H1 (cell line): ENCODE data around the gene FRMD5. TPM values are rescaled to one million over a fixed set of nuclear protein-coding genes. Genes with fewer than 3 reads are reported as not detected.

ENCODE experiments used
- CTCF ChIA-PET: fragments of 300-600 bp; sonication (Branson Sonifier 250); formaldehyde crosslinking; loops from one replicate; lab custom pipeline; 2021; ENCODE audit not compliant: partially characterized antibody; lab: Charles Lee
- POLR2A ChIA-PET: fragments of 300-600 bp; sonication (Branson Sonifier 250); formaldehyde crosslinking; loops from one replicate; lab custom pipeline; 2021; ENCODE audit warnings: inconsistent platforms; ENCODE audit not compliant: partially characterized antibody; lab: Charles Lee
- DNase-seq, 2 experiments: peaks; one replicate each; pipeline versions ENCODE4 v3.0.0 to v3.0.0-alpha.2; 2010 to 2022; ENCODE audit warnings: low spot score in 2 of 2, low read depth in 1 of 2, mixed read lengths in 1 of 2
- FAIRE-seq: peaks from 2 replicates; lab custom pipeline; 2011; peaks lifted over from hg19 to GRCh38; lab: Jason Lieb, UNC
- H2AFZ ChIP-seq: 2 replicates; pipeline ENCODE4 v1.8.1; 2012; ENCODE audit warnings: low read length, inconsistent platforms
- H2AK5ac ChIP-seq: 2 replicates; pipeline ENCODE4 v1.6.1; 2013; ENCODE audit warnings: low read depth, low read length
- H2BK120ac ChIP-seq: replicated peaks from 2 replicates; pipeline ENCODE3; 2013; ENCODE audit warnings: low read depth, low read length, inconsistent platforms
- H2BK12ac ChIP-seq: 2 replicates; pipeline ENCODE4 v1.6.1; 2013; ENCODE audit warnings: low read depth, low read length
- H2BK15ac ChIP-seq: 2 replicates; pipeline ENCODE4 v1.6.1; 2013; ENCODE audit warnings: low read length
- H2BK20ac ChIP-seq: 2 replicates; pipeline ENCODE4 v1.6.1; 2013; ENCODE audit warnings: low read length
- H2BK5ac ChIP-seq: 2 replicates; pipeline ENCODE4 v1.6.1; 2013; ENCODE audit warnings: low read depth, low read length
- H3K14ac ChIP-seq: 2 replicates; pipeline ENCODE4 v1.6.1; 2013; ENCODE audit warnings: inconsistent platforms; ENCODE audit not compliant: insufficient read length
- H3K18ac ChIP-seq: 2 replicates; pipeline ENCODE4 v1.6.1; 2013; ENCODE audit warnings: low read length; ENCODE audit errors: extremely low read depth
- H3K23ac ChIP-seq: 2 replicates; pipeline ENCODE4 v1.6.1; 2013; ENCODE audit warnings: inconsistent platforms; ENCODE audit not compliant: insufficient read length
- H3K23me2 ChIP-seq: 2 replicates; pipeline ENCODE4 v1.6.1; 2013; ENCODE audit warnings: low read depth, low read length
- H3K27ac ChIP-seq: 2 replicates; pipeline ENCODE4 v1.6.1; 2011; ENCODE audit warnings: low read depth, low read length, inconsistent platforms
- H3K27me3 ChIP-seq, 4 experiments: replicated peaks in 1 of 4; 1 replicate in 1 of 4; 2 replicates in 3 of 4; pipeline versions ENCODE4 v1.6.1 to v1.8.1; 2011 to 2013; ENCODE audit warnings: low read length in 3 of 4, mild to moderate bottlenecking in 3 of 4, inconsistent platforms in 2 of 4, mixed read lengths in 2 of 4, moderate library complexity in 1 of 4; ENCODE audit not compliant: control insufficient read depth in 3 of 4, insufficient read depth in 3 of 4; ENCODE audit errors: extremely low read depth in 1 of 4
- H3K36me3 ChIP-seq, 4 experiments: 2 replicates each; pipeline versions ENCODE4 v1.6.1 to v1.8.1; 2011 to 2013; ENCODE audit warnings: mild to moderate bottlenecking in 4 of 4, low read length in 3 of 4, moderate library complexity in 2 of 4, control low read depth in 1 of 4, inconsistent platforms in 1 of 4; ENCODE audit not compliant: insufficient read depth in 4 of 4, control insufficient read depth in 2 of 4
- H3K4ac ChIP-seq: replicated peaks from 2 replicates; pipeline ENCODE3; 2013; ENCODE audit warnings: low read length, low read depth, mixed read lengths, inconsistent platforms; ENCODE audit not compliant: insufficient read length
- H3K4me1 ChIP-seq, 4 experiments: replicated peaks in 1 of 4; 1 replicate in 1 of 4; 2 replicates in 3 of 4; pipeline versions ENCODE4 v1.6.1 to v1.8.1; 2011 to 2013; ENCODE audit warnings: low read length in 3 of 4, inconsistent platforms in 2 of 4, mixed read lengths in 1 of 4; ENCODE audit not compliant: insufficient read depth in 4 of 4, control insufficient read depth in 3 of 4
- H3K4me2 ChIP-seq, 2 experiments: 2 replicates each; pipeline versions ENCODE4 v1.6.1 to v1.8.1; 2011 to 2013; ENCODE audit warnings: low read depth in 2 of 2, low read length in 2 of 2, control low read depth in 1 of 2, inconsistent platforms in 1 of 2, mild to moderate bottlenecking in 1 of 2; ENCODE audit not compliant: insufficient read depth in 1 of 2
- H3K4me3 ChIP-seq, 4 experiments: fragments of 200-600, 300-600 bp in 1 of 4; sonication (generic), shearing (Covaris generic), sonication (Bioruptor Twin) in 1 of 4; 2 replicates each; pipeline versions ENCODE4 v1.5.1 to v1.8.1; 2011 to 2016; ENCODE audit warnings: low read length in 4 of 4, low read depth in 3 of 4, control low read depth in 2 of 4, inconsistent platforms in 2 of 4, mild to moderate bottlenecking in 2 of 4, mixed read lengths in 1 of 4, moderate library complexity in 1 of 4; ENCODE audit not compliant: insufficient read depth in 2 of 4; ENCODE audit errors: extremely low read depth in 1 of 4
- H3K56ac ChIP-seq: replicated peaks from 2 replicates; pipeline ENCODE3; 2013; ENCODE audit warnings: low read depth, mild to moderate bottlenecking, mixed read lengths, low read length, inconsistent platforms; ENCODE audit not compliant: insufficient read length
- H3K79me1 ChIP-seq: 2 replicates; pipeline ENCODE4 v1.6.1; 2013; ENCODE audit warnings: low read depth, low read length, control low read depth
- H3K79me2 ChIP-seq, 2 experiments: 2 replicates each; pipeline versions ENCODE4 v1.6.1 to v1.8.1; 2012 to 2013; ENCODE audit warnings: low read length in 2 of 2, mild to moderate bottlenecking in 2 of 2, inconsistent platforms in 1 of 2; ENCODE audit not compliant: insufficient read depth in 2 of 2, control insufficient read depth in 1 of 2
- H3K9ac ChIP-seq, 4 experiments: replicated peaks in 1 of 4; 1 replicate in 1 of 4; 2 replicates in 3 of 4; pipeline versions ENCODE4 v1.6.1 to v1.8.1; 2011 to 2013; ENCODE audit warnings: low read depth in 3 of 4, low read length in 3 of 4, control low read depth in 2 of 4, mild to moderate bottlenecking in 2 of 4, moderate library complexity in 2 of 4, inconsistent platforms in 1 of 4; ENCODE audit errors: extremely low read depth in 1 of 4
- H3K9me3 ChIP-seq, 2 experiments: 2 replicates each; pipeline versions ENCODE4 v1.6.1 to v1.8.1; 2012 to 2013; ENCODE audit warnings: mild to moderate bottlenecking in 2 of 2, moderate library complexity in 2 of 2, control low read depth in 1 of 2, inconsistent platforms in 1 of 2, low read depth in 1 of 2, low read length in 1 of 2, mixed read lengths in 1 of 2; ENCODE audit not compliant: insufficient read depth in 2 of 2
- H4K20me1 ChIP-seq, 2 experiments: replicated peaks in 1 of 2; 2 replicates each; pipeline versions ENCODE3 to v1.8.1; 2011 to 2013; ENCODE audit warnings: inconsistent platforms in 2 of 2, low read length in 2 of 2, mild to moderate bottlenecking in 1 of 2; ENCODE audit not compliant: insufficient read depth in 2 of 2, control insufficient read depth in 1 of 2
- H4K5ac ChIP-seq: 2 replicates; pipeline ENCODE4 v1.6.1; 2013; ENCODE audit warnings: low read length, low read depth, mixed read lengths, inconsistent platforms; ENCODE audit not compliant: insufficient read length
- H4K8ac ChIP-seq: 2 replicates; pipeline ENCODE4 v1.8.0; 2013; ENCODE audit warnings: mild to moderate bottlenecking, moderate library complexity, low read length, inconsistent platforms; ENCODE audit not compliant: insufficient read depth; ENCODE audit errors: extremely low read depth
- H4K91ac ChIP-seq: replicated peaks from 2 replicates; pipeline ENCODE3; 2013; ENCODE audit warnings: low read length, mixed read lengths, inconsistent platforms; ENCODE audit not compliant: insufficient read length
- GTF2F1 ChIP-seq: IDR thresholded peaks from 2 replicates; pipeline ENCODE4 v1.6.1; 2012; ENCODE audit warnings: low read depth, low read length, improper control_type of control experiment, borderline replicate concordance
- KDM1A ChIP-seq: fragments of 200-600, 300-600 bp; sonication (generic); IDR thresholded peaks from 2 replicates; pipeline ENCODE4 v1.7.1; 2016; ENCODE audit warnings: mild to moderate bottlenecking, low read length, borderline replicate concordance
- MAFK ChIP-seq: IDR thresholded peaks from 2 replicates; pipeline ENCODE4 v1.6.1; 2012; ENCODE audit warnings: low read depth, mild to moderate bottlenecking, improper control_type of control experiment, low read length
- POLR2A ChIP-seq, 2 experiments: IDR thresholded peaks; 1 replicate in 1 of 2; 2 replicates in 1 of 2; pipeline ENCODE4 v1.6.1; 2011; ENCODE audit warnings: low read depth in 2 of 2, low read length in 2 of 2, mild to moderate bottlenecking in 2 of 2; ENCODE audit errors: control extremely low read depth in 1 of 2
- POLR2AphosphoS5 ChIP-seq: IDR thresholded peaks from 2 replicates; pipeline ENCODE4 v1.6.1; 2011; ENCODE audit warnings: low read depth, low read length
- RNF2 ChIP-seq: fragments of 200-900, 300-1000 bp; sonication (generic); IDR thresholded peaks from 2 replicates; pipeline ENCODE4 v1.7.1; 2016; ENCODE audit warnings: borderline replicate concordance, low read depth, mild to moderate bottlenecking, antibody characterized with exemption, low read length; ENCODE audit not compliant: poor library complexity, severe bottlenecking; ENCODE audit errors: missing control alignments
- TEAD4 ChIP-seq: IDR thresholded peaks from 2 replicates; pipeline ENCODE4 v1.6.1; 2012; ENCODE audit warnings: low read depth, low read length, inconsistent platforms, mixed read lengths
- WGBS, 2 experiments: shearing (Covaris generic) in 1 of 2; methylation state at CpG; one replicate each; pipeline versions ENCODE4 v1.1.6 to v1.1.7; 2013 to 2015; ENCODE audit warnings: low lambda C conversion rate in 2 of 2, mixed read lengths in 2 of 2, inconsistent platforms in 1 of 2, low coverage in 1 of 2, missing lambda C conversion rate in 1 of 2; ENCODE audit not compliant: insufficient replicate concordance in 2 of 2, insufficient coverage in 1 of 2, insufficient read length in 1 of 2; ENCODE audit errors: extremely low coverage in 1 of 2, missing lambda C conversion rate in 1 of 2; 5-methylcytosine and 5-hydroxymethylcytosine counted together
- polyA plus RNA-seq, 7 experiments: library from polyadenylated mRNA; depleted of rRNA in 3 of 7; stranded (reverse) in 5 of 7; unstranded in 2 of 7; fragments of >200 nt in 5 of 7; fragments of 200-250 nt in 2 of 7; gene quantifications; 1 replicate in 5 of 7; 2 replicates in 1 of 7; 4 replicates in 1 of 7; pipeline versions ENCODE4 v1.2.1 to v1.2.3, GENCODE V29; 2011 to 2013; ENCODE audit warnings: missing spikeins in 2 of 7, mixed read lengths in 2 of 7
- total RNA-seq: library from RNA; stranded (reverse); fragmentation: NEBNext Ultra II Directional; extraction: Animal tissue kit (Norgen Biotek cat#: 25700); gene quantifications from 2 replicates; pipeline ENCODE4 v1.2.1, GENCODE V29; 2021

Gene FRMD5
- total and polyA plus RNA-seq, 2 of the 8 experiments (the other 6 are each of a cell fraction or from before 2014, with no cell fraction given), result 10.1 to 12.6 TPM

- Histone ChIP-seq H2BK5ac (no peak overlapping the region), H3K79me1 (no peaks in the 10 kb centered on the region; the same call in 1 of the 2 replicates), H2AFZ (no peak overlapping the region), H3K9me3 (no peaks in the 10 kb centered on the region), H3K4me3 (no peak overlapping the region), H4K8ac (no peak overlapping the region), H3K23ac (no peak overlapping the region), H2BK20ac (no peak overlapping the region), H3K27ac (no peak overlapping the region), H3K56ac (no peak overlapping the region), H2BK12ac (no peak overlapping the region), H3K4me1 (peaks cover 0 to 6% (median 3%) of the 10 kb centered on the region in 4 experiments; a peak in 4 of 7 replicates), H4K91ac (no peak overlapping the region), H3K4me2 (no peak overlapping the region), H3K36me3 (no peaks in the 10 kb centered on the region), H3K18ac (no peak overlapping the region), H3K14ac (no peak overlapping the region), H2AK5ac (no peak overlapping the region), H4K20me1 (no peaks in the 10 kb centered on the region), H3K4ac (no peak overlapping the region), H3K27me3 (no peaks in the 10 kb centered on the region), H2BK15ac (no peak overlapping the region), H4K5ac (no peak overlapping the region), H3K79me2 (no peaks in the 10 kb centered on the region), H2BK120ac (no peak overlapping the region), H3K23me2 (no peaks in the 10 kb centered on the region), H3K9ac (no peak overlapping the region)
- ChIA-PET CTCF (interaction anchor here (0.6 kb wide), 1 partner anchor 99 kb away, joined by 4 read pairs; no protein-coding TSS in a partner anchor), POLR2A (no interaction called here)
- WGBS, 2 experiments, result 78% methylated on average over 1 of the region's 1 CpG; no CpG with 5 or more reads in 1 of the 2 experiments
- no peak for FAIRE-seq
- DNase-seq, result no peak
- TF ChIP-seq KDM1A (no peak), TEAD4 (no peak), POLR2A (IDR thresholded peaks at IDR 0.05; ENCODE audit: control extremely low read depth in 1 of 2, low read depth in 2 of 2, low read length in 2 of 2) (no peak), POLR2AphosphoS5 (no peak), MAFK (no peak), GTF2F1 (no peak), RNF2 (no peak)
Measured at GRCh38 chr15:44033894-44034293, 161.2 kb downstream of the FRMD5 start.
